Measurements from ENCODE around the gene VAX1.

The VAX1 gene

GRCh38 chr10:117161386-117162033, 23.4 kb upstream of the VAX1 start:
- CTCF ChIA-PET = interaction anchor here (0.9 to 1.6 kb wide), 2 partner anchors 13 to 365 kb away, joined by 3 to 4 read pairs; no protein-coding TSS in a partner anchor
- POLR2A ChIA-PET = no interaction called here
- Histone ChIP-seq H3K4me1 (ENCODE audit: control insufficient read depth, insufficient read depth, low read length) (peaks cover 9% of the 10 kb centered on the region), H3K36me3 (ENCODE audit: control insufficient read depth in 2 of 2, insufficient read depth in 1 of 2, low read length in 2 of 2) (no peaks in the 10 kb centered on the region), H3K9me3 (ENCODE audit: control insufficient read depth, insufficient read depth, low read depth, low read length) (no peaks in the 10 kb centered on the region), H3K4me3 (ENCODE audit: low read depth, low read length) (no peak overlapping the region), H3K27ac (ENCODE audit: extremely low read depth, low read depth, low read length) (no peak overlapping the region)
- TF ChIP-seq GLI2 (tag by site-specific recombination; IDR thresholded peaks at IDR 0.05; ENCODE audit: borderline replicate concordance, low read depth) (no peak), ZNF548 (tag by site-specific recombination; IDR thresholded peaks at IDR 0.05) (no peak), ZNF48 (tag by site-specific recombination; IDR thresholded peaks at IDR 0.05) (no peak), ZIC2 (tag by site-specific recombination; IDR thresholded peaks at IDR 0.05) (no peak), ZNF561 (tag by site-specific recombination; IDR thresholded peaks at IDR 0.05; ENCODE audit: borderline replicate concordance) (no peak), ZNF792 (tag by site-specific recombination; IDR thresholded peaks at IDR 0.05) (no peak), MEIS1 (CRISPR knock-in tag; IDR thresholded peaks at IDR 0.05; ENCODE audit: borderline replicate concordance) (no peak), ZBTB21 (tag by site-specific recombination; IDR thresholded peaks at IDR 0.05) (no peak), SALL2 (tag by site-specific recombination; IDR thresholded peaks at IDR 0.05; ENCODE audit: borderline replicate concordance) (no peak), ZNF530 (tag by site-specific recombination; IDR thresholded peaks at IDR 0.05; ENCODE audit: low read depth) (no peak), ZFP69B (tag by site-specific recombination; IDR thresholded peaks at IDR 0.05) (no peak), ZNF404 (tag by site-specific recombination; IDR thresholded peaks at IDR 0.05) (no peak), ZNF513 (tag by site-specific recombination; IDR thresholded peaks at IDR 0.05) (no peak), ZNF274 (IDR thresholded peaks at IDR 0.05; ENCODE audit: low read length) (no peak), ZNF274 (tag by site-specific recombination; IDR thresholded peaks at IDR 0.05; ENCODE audit: borderline replicate concordance) (no peak)
- TF ChIP-seq, protein P1, sequence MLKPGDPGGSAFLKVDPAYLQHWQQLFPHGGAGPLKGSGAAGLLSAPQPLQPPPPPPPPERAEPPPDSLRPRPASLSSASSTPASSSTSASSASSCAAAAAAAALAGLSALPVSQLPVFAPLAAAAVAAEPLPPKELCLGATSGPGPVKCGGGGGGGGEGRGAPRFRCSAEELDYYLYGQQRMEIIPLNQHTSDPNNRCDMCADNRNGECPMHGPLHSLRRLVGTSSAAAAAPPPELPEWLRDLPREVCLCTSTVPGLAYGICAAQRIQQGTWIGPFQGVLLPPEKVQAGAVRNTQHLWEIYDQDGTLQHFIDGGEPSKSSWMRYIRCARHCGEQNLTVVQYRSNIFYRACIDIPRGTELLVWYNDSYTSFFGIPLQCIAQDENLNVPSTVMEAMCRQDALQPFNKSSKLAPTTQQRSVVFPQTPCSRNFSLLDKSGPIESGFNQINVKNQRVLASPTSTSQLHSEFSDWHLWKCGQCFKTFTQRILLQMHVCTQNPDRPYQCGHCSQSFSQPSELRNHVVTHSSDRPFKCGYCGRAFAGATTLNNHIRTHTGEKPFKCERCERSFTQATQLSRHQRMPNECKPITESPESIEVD (tag by site-specific recombination; IDR thresholded peaks at IDR 0.05) = no peak
- TF ChIP-seq, protein P2, sequence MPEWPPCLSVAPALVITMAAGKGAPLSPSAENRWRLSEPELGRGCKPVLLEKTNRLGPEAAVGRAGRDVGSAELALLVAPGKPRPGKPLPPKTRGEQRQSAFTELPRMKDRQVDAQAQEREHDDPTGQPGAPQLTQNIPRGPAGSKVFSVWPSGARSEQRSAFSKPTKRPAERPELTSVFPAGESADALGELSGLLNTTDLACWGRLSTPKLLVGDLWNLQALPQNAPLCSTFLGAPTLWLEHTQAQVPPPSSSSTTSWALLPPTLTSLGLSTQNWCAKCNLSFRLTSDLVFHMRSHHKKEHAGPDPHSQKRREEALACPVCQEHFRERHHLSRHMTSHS (tag by site-specific recombination; IDR thresholded peaks at IDR 0.05) = no peak

DNA sequence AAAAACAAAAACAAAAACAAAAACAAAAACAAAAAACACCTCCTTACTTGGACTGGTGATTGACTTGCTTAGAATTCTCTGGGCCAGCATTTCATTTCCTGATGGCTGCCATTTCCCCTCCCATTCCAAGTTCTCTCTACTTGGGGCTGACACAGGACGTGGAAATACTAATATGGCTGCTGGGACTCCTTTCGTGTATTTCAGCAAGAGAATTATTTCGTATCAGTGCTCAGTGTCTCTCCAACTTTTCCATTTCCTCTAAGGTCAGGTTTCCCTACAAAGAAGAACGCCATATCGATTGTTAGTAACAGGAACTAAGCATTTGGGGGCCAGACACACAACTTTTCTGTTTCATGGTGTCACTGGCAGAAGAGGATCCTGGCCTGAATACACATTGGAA, 22.5 kb upstream of the VAX1 start:
- Histone ChIP-seq H3K27ac (ENCODE audit: extremely low read depth, low read depth, low read length) (no peak overlapping the region), H3K36me3 (ENCODE audit: control insufficient read depth in 2 of 2, insufficient read depth in 1 of 2, low read length in 2 of 2) (no peaks in the 10 kb centered on the region), H3K9me3 (ENCODE audit: control insufficient read depth, insufficient read depth, low read depth, low read length) (no peaks in the 10 kb centered on the region), H3K4me1 (ENCODE audit: control insufficient read depth, insufficient read depth, low read length) (peaks cover 9% of the 10 kb centered on the region), H3K4me3 (ENCODE audit: low read depth, low read length) (no peak overlapping the region)
- ChIA-PET CTCF (interaction anchor here (4.4 kb wide), 1 partner anchor 15 kb away, joined by 25 read pairs; no protein-coding TSS in a partner anchor), POLR2A (no interaction called here)
- TF ChIP-seq ZNF776 (tag by site-specific recombination; IDR thresholded peaks at IDR 0.05; ENCODE audit: borderline replicate concordance) = no peak
- TF ChIP-seq GFI1B (tag by site-specific recombination; IDR thresholded peaks at IDR 0.05) = no peak
- TF ChIP-seq, protein P3, sequence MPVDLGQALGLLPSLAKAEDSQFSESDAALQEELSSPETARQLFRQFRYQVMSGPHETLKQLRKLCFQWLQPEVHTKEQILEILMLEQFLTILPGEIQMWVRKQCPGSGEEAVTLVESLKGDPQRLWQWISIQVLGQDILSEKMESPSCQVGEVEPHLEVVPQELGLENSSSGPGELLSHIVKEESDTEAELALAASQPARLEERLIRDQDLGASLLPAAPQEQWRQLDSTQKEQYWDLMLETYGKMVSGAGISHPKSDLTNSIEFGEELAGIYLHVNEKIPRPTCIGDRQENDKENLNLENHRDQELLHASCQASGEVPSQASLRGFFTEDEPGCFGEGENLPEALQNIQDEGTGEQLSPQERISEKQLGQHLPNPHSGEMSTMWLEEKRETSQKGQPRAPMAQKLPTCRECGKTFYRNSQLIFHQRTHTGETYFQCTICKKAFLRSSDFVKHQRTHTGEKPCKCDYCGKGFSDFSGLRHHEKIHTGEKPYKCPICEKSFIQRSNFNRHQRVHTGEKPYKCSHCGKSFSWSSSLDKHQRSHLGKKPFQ (tag by site-specific recombination; IDR thresholded peaks at IDR 0.05) = no peak
- no peak for TF ChIP-seq ZNF558 (tag by site-specific recombination; IDR thresholded peaks at IDR 0.05)
- TF ChIP-seq GLIS1 (tag by site-specific recombination; IDR thresholded peaks at IDR 0.05) = no peak
- no peak for TF ChIP-seq ZNF211 (tag by site-specific recombination; IDR thresholded peaks at IDR 0.05; ENCODE audit: low read depth)
- TF ChIP-seq ZNF792 (tag by site-specific recombination; IDR thresholded peaks at IDR 0.05) = no peak
- TF ChIP-seq ZBTB20 (tag by site-specific recombination; IDR thresholded peaks at IDR 0.05) = no peak
- no peak for TF ChIP-seq ZSCAN4 (tag by site-specific recombination; IDR thresholded peaks at IDR 0.05)
- TF ChIP-seq ZNF132 (tag by site-specific recombination; IDR thresholded peaks at IDR 0.05; ENCODE audit: borderline replicate concordance) = no peak
- TF ChIP-seq ZNF645 (tag by site-specific recombination; IDR thresholded peaks at IDR 0.05) = no peak
- no peak for TF ChIP-seq ZNF174 (tag by site-specific recombination; IDR thresholded peaks at IDR 0.05)
